ENCODE measurements around the gene EPHB1. TPM values are rescaled to one million over a fixed set of nuclear protein-coding genes. Genes with fewer than 3 reads are reported as not detected.

Gene EPHB1
- total and polyA plus RNA-seq, 4 donors, result 0.23 to 1.7 (median 0.52) TPM

- Histone ChIP-seq H3K4me3 (ENCODE audit: low read depth in 1 of 3, low read length in 3 of 3) (no peak overlapping the region), H3K9me3 (ENCODE audit: control insufficient read depth in 4 of 4, low read length in 3 of 4) (no peaks in the 10 kb centered on the region), H3K9ac (ENCODE audit: low read depth in 1 of 2, low read length in 2 of 2) (no peak overlapping the region), H3K27ac (ENCODE audit: low read depth in 1 of 2, low read length in 2 of 2) (no peak overlapping the region), H3K4me1 (ENCODE audit: control insufficient read depth in 4 of 4, insufficient read depth in 4 of 4, low read length in 3 of 4) (no peaks in the 10 kb centered on the region), H3K36me3 (ENCODE audit: control insufficient read depth in 4 of 4, insufficient read depth in 3 of 4, low read depth in 1 of 4, low read length in 3 of 4) (no peaks in the 10 kb centered on the region), H3K27me3 (ENCODE audit: control insufficient read depth in 4 of 4, insufficient read depth in 4 of 4, low read length in 3 of 4) (no peaks in the 10 kb centered on the region)
- 93% methylated on average over 37 of the region's 37 CpGs for WGBS
- DNase-seq (ENCODE audit: low spot score), result no peak
- TF ChIP-seq FOXA1 (IDR thresholded peaks at IDR 0.05), result no peak
- TF ChIP-seq, protein P1, sequence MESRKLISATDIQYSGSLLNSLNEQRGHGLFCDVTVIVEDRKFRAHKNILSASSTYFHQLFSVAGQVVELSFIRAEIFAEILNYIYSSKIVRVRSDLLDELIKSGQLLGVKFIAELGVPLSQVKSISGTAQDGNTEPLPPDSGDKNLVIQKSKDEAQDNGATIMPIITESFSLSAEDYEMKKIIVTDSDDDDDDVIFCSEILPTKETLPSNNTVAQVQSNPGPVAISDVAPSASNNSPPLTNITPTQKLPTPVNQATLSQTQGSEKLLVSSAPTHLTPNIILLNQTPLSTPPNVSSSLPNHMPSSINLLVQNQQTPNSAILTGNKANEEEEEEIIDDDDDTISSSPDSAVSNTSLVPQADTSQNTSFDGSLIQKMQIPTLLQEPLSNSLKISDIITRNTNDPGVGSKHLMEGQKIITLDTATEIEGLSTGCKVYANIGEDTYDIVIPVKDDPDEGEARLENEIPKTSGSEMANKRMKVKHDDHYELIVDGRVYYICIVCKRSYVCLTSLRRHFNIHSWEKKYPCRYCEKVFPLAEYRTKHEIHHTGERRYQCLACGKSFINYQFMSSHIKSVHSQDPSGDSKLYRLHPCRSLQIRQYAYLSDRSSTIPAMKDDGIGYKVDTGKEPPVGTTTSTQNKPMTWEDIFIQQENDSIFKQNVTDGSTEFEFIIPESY (IDR thresholded peaks at IDR 0.05), result no peak
- TF ChIP-seq TAF1 (conservative IDR thresholded peaks at IDR 0.05), result no peak
- no peak for TF ChIP-seq JUND (IDR thresholded peaks at IDR 0.05)
- no peak for TF ChIP-seq GABPA (IDR thresholded peaks at IDR 0.05 in 1 of 2, conservative IDR thresholded peaks at IDR 0.05 in 1 of 2)
- TF ChIP-seq EGR1 (IDR thresholded peaks at IDR 0.05; ENCODE audit: low read depth in 2 of 2), result no peak
- TF ChIP-seq RXRA (IDR thresholded peaks at IDR 0.05), result no peak
These were observed 121.4 kb downstream of the EPHB1 start for GRCh38 chr3:134916276-134916961.

- H3K36me3 ChIP-seq (ENCODE audit: control insufficient read depth in 4 of 4, insufficient read depth in 3 of 4, low read depth in 1 of 4, low read length in 3 of 4), result no peaks in the 10 kb centered on the region
- DNase-seq (ENCODE audit: low spot score), result no peak
- H3K9me3 ChIP-seq (ENCODE audit: control insufficient read depth in 4 of 4, low read length in 3 of 4), result no peaks in the 10 kb centered on the region
- H3K27me3 ChIP-seq (ENCODE audit: control insufficient read depth in 4 of 4, insufficient read depth in 4 of 4, low read length in 3 of 4), result no peaks in the 10 kb centered on the region
- H3K4me3 ChIP-seq (ENCODE audit: low read depth in 1 of 3, low read length in 3 of 3), result no peak overlapping the region
- TF ChIP-seq YY1 (IDR thresholded peaks at IDR 0.05) (no peak), JUND (IDR thresholded peaks at IDR 0.05) (no peak), HNF4G (IDR thresholded peaks at IDR 0.05) (no peak), FOXA2 (IDR thresholded peaks at IDR 0.05) (no peak), EGR1 (IDR thresholded peaks at IDR 0.05; ENCODE audit: low read depth in 2 of 2) (no peak), RXRA (IDR thresholded peaks at IDR 0.05) (no peak), TAF1 (conservative IDR thresholded peaks at IDR 0.05) (no peak), SP1 (IDR thresholded peaks at IDR 0.05) (no peak), NR2F2 (IDR thresholded peaks at IDR 0.05) (no peak), FOXA1 (IDR thresholded peaks at IDR 0.05) (no peak), RAD21 (IDR thresholded peaks at IDR 0.05) (no peak), ATF3 (IDR thresholded peaks at IDR 0.05) (no peak), HNF4A (conservative IDR thresholded peaks at IDR 0.05) (no peak), GABPA (IDR thresholded peaks at IDR 0.05 in 1 of 2, conservative IDR thresholded peaks at IDR 0.05 in 1 of 2) (no peak), MAX (IDR thresholded peaks at IDR 0.05) (no peak)
- TF ChIP-seq, protein P2, sequence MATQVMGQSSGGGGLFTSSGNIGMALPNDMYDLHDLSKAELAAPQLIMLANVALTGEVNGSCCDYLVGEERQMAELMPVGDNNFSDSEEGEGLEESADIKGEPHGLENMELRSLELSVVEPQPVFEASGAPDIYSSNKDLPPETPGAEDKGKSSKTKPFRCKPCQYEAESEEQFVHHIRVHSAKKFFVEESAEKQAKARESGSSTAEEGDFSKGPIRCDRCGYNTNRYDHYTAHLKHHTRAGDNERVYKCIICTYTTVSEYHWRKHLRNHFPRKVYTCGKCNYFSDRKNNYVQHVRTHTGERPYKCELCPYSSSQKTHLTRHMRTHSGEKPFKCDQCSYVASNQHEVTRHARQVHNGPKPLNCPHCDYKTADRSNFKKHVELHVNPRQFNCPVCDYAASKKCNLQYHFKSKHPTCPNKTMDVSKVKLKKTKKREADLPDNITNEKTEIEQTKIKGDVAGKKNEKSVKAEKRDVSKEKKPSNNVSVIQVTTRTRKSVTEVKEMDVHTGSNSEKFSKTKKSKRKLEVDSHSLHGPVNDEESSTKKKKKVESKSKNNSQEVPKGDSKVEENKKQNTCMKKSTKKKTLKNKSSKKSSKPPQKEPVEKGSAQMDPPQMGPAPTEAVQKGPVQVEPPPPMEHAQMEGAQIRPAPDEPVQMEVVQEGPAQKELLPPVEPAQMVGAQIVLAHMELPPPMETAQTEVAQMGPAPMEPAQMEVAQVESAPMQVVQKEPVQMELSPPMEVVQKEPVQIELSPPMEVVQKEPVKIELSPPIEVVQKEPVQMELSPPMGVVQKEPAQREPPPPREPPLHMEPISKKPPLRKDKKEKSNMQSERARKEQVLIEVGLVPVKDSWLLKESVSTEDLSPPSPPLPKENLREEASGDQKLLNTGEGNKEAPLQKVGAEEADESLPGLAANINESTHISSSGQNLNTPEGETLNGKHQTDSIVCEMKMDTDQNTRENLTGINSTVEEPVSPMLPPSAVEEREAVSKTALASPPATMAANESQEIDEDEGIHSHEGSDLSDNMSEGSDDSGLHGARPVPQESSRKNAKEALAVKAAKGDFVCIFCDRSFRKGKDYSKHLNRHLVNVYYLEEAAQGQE (IDR thresholded peaks at IDR 0.05), result no peak
- TF ChIP-seq, protein P1 (IDR thresholded peaks at IDR 0.05), result no peak
- TF ChIP-seq, protein P3, sequence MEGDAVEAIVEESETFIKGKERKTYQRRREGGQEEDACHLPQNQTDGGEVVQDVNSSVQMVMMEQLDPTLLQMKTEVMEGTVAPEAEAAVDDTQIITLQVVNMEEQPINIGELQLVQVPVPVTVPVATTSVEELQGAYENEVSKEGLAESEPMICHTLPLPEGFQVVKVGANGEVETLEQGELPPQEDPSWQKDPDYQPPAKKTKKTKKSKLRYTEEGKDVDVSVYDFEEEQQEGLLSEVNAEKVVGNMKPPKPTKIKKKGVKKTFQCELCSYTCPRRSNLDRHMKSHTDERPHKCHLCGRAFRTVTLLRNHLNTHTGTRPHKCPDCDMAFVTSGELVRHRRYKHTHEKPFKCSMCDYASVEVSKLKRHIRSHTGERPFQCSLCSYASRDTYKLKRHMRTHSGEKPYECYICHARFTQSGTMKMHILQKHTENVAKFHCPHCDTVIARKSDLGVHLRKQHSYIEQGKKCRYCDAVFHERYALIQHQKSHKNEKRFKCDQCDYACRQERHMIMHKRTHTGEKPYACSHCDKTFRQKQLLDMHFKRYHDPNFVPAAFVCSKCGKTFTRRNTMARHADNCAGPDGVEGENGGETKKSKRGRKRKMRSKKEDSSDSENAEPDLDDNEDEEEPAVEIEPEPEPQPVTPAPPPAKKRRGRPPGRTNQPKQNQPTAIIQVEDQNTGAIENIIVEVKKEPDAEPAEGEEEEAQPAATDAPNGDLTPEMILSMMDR (IDR thresholded peaks at IDR 0.05; ENCODE audit: low read depth, low read length, missing input control), result no peak
- H3K9ac ChIP-seq (ENCODE audit: low read depth in 1 of 2, low read length in 2 of 2), result no peak overlapping the region
- H3K27ac ChIP-seq (ENCODE audit: low read depth in 1 of 2, low read length in 2 of 2), result no peak overlapping the region
- no peaks in the 10 kb centered on the region for H3K4me1 ChIP-seq (ENCODE audit: control insufficient read depth in 4 of 4, insufficient read depth in 4 of 4, low read length in 3 of 4)
These were observed 122.6 kb downstream of the EPHB1 start for GRCh38 chr3:134917631-134918030.
